LNCAP (cell line): ENCODE results near the gene ANAPC15.

Source experiments
- CTCF ChIP-seq: fragments of 450-650 bp; IDR thresholded peaks from 2 replicates; pipeline ENCODE4 v1.5.1; 2017; ENCODE audit warnings: mild to moderate bottlenecking

ANAPC15 gene

GRCh38 chr11:72088076-72088808 is 24.3 kb downstream of the ANAPC15 start:
- no peak for TF ChIP-seq CTCF

DNA sequence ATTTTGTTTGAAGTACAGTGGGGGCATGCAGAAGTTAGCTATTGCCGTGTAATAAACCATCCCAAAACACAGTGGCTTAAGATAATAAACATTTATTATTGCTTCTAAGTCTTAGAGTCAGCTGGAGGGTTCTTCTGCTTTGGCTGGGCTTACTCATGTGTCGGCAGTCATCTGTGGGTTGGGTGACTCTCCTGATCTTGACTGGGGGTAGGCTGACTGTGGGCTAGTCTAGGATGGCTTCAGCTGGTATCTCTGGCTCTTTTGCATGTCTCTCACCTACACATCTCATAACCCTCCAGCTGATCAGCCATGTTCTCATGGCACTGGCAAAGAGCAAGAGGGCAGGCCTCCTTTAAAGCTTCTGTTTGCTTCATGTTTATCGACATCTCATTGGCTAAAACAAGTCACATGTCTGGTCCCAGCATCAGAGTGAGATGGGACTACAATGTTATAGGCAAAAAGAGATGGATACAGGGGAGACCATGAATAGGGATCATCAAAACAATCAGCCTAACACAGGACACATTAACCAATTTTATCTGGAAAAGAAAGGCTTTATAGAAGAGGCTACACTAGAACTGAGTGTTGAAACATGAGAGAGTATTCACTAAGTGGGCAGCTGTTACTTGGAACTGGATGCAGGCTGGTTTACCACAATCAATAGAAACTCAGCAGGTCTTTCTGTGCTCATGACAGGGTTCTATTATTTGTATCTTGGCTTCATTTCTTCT is 26.7 kb downstream of the ANAPC15 start:
- TF ChIP-seq CTCF = no peak

- no peak for TF ChIP-seq CTCF
Measured at GRCh38 chr11:72084965-72085364, 27.5 kb downstream of the ANAPC15 start.

DNA sequence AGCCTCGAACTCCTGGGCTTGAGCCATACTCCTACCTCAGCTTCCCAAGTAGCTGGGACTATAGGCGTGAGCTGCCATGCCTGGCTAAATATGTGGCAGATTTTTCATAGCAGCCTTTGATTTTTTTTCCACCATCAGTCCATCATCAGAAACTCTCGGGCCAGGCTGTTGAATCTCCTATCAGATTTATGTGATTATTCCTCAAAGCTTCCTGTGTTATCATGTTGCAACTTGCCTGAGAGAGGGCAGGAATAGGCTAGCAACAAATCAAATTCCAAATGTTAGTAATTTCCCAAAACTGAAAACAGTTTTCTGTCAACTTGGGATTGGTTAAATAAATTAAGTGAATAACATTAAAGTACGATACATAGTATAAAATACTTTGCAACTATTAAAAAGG is 28.4 kb downstream of the ANAPC15 start:
- no peak for TF ChIP-seq CTCF

GRCh38 chr11:72083414-72083813 is 29.1 kb downstream of the ANAPC15 start:
- TF ChIP-seq CTCF = no peak

- TF ChIP-seq CTCF = no peak
Measured at GRCh38 chr11:72081821-72082453, 30.6 kb downstream of the ANAPC15 start.

- TF ChIP-seq CTCF = no peak
Measured at GRCh38 chr11:72081184-72081644, 31.3 kb downstream of the ANAPC15 start.
